ENCODE data around the gene MCU.

- TF ChIP-seq CTCF (IDR thresholded peaks at IDR 0.05 in 8 of 11, conservative IDR thresholded peaks at IDR 0.05 in 3 of 11) (no peak), POLR2AphosphoS5 (IDR thresholded peaks at IDR 0.05) (no peak)
Observed at GRCh38 chr10:72783410-72783833, 91.5 kb downstream of the MCU start.

Data from spleen (tissue), 7 donors.